ENCODE measurements around the gene A1BG. TPM values are rescaled to one million over a fixed set of nuclear protein-coding genes. Genes with fewer than 3 reads are reported as not detected.

The A1BG gene
- total RNA-seq, 1 experiment from 2014 or later: 1.2 TPM

DNA sequence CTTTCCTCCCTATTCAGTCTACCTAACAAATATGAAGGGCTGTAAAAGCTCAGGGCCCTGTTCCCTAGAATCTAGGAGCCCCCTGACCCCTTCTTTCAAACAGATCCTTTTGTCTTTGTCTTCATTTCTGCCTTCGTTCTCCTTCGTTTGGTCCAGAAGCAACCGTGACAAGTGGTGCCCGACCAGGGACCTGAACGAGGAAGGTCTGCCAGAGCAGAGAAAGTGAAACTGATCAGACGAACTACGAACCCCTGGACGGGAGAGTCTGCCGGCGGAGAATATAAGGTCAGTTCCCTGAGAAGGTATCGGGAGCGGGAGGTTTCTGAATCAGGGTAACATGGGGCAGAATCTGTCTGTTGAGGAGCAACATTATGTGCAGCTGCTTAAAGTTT, 47.4 kb downstream of the A1BG start:
- Histone ChIP-seq H3K27ac (ENCODE audit: low read depth, low read length) (peak overlapping the region; percentile 74), H2AFZ (ENCODE audit: low read depth, low read length, poor library complexity, severe bottlenecking) (no peak overlapping the region)
- CTCF ChIA-PET: no interaction called here

More for the DNA sequence above, 47.4 kb downstream of the A1BG start:
- intact Hi-C loops (cut with micrococcal nuclease): loop anchor here (1.0 to 5.0 kb wide), 2 partner anchors 20 to 79 kb away; partner anchors contain the start of genes ZNF544 and ZSCAN22
- Histone ChIP-seq H3K4me1 (ENCODE audit: control insufficient read depth in 1 of 2, insufficient read depth in 2 of 2, low read length in 2 of 2) (peaks cover 5 to 15% of the 10 kb centered on the region in 2 experiments; a peak in 3 of 4 replicates), H3K4me3 (replicated peaks in 1 of 2; ENCODE audit: low read depth in 1 of 2, low read length in 2 of 2) (peak overlapping the region; percentile 92 to 93), H3K27me3 (ENCODE audit: insufficient read depth, low read length) (no peaks in the 10 kb centered on the region), H3K79me2 (ENCODE audit: insufficient read depth, low read length) (peaks cover 40% of the 10 kb centered on the region), H3K36me3 (ENCODE audit: control insufficient read depth in 1 of 2, insufficient read depth in 2 of 2, low read length in 2 of 2) (peaks cover 12 to 37% of the 10 kb centered on the region in 2 experiments), H4K20me1 (ENCODE audit: insufficient read depth) (no peaks in the 10 kb centered on the region), H3K9ac (ENCODE audit: low read length) (peak overlapping the region; percentile 73), H3K4me2 (ENCODE audit: low read length) (peak overlapping the region; percentile 80), H3K9me3 (ENCODE audit: control insufficient read depth in 1 of 2, insufficient read depth in 1 of 2, low read depth in 1 of 2, low read length in 2 of 2) (no peaks in the 10 kb centered on the region; a peak in 1 of 4 replicates), H3K9me2 (ENCODE audit: insufficient read depth) (no peaks in the 10 kb centered on the region)
- DNase-seq (ENCODE audit: low read depth, low spot score) (no peak), ATAC-seq (no peak)
- BruUV-seq (replicated peaks): no TSS peak
- no peak for TF ChIP-seq SP1 (IDR thresholded peaks at IDR 0.05; ENCODE audit: low read depth)
- TF ChIP-seq SRF (IDR thresholded peaks at IDR 0.05; ENCODE audit: low read depth): no peak
- TF ChIP-seq ZFX (IDR thresholded peaks at IDR 0.05): no peak
- no peak for TF ChIP-seq EZH2 (IDR thresholded peaks at IDR 0.05)
- no peak for TF ChIP-seq EZH2phosphoT487 (IDR thresholded peaks at IDR 0.05; ENCODE audit: borderline replicate concordance)
- TF ChIP-seq CEBPB (IDR thresholded peaks at IDR 0.05; ENCODE audit: low read depth): no peak
- no peak for TF ChIP-seq FOSL1 (IDR thresholded peaks at IDR 0.05; ENCODE audit: low read depth)
- TF ChIP-seq CTCF (IDR thresholded peaks at IDR 0.05 in 2 of 3, conservative IDR thresholded peaks at IDR 0.05 in 1 of 3; ENCODE audit: borderline replicate concordance in 1 of 3, insufficient read depth in 1 of 3, low read depth in 2 of 3, low read length in 2 of 3): no peak
- no peak for TF ChIP-seq CBX3 (IDR thresholded peaks at IDR 0.05; ENCODE audit: low read depth)
- no peak for TF ChIP-seq SIN3A (IDR thresholded peaks at IDR 0.05; ENCODE audit: low read depth)
- TF ChIP-seq RAD21 (IDR thresholded peaks at IDR 0.05; ENCODE audit: low read depth): no peak
- POLR2A ChIA-PET: interaction anchor here (1.3 kb wide), 2 partner anchors 21 to 57 kb away, joined by 3 read pairs; partner anchors contain the start of genes ZNF497 and ZSCAN22
- RAD21 ChIA-PET (ENCODE audit: low non-redundant PET in 1 of 2, low total read pairs in 2 of 2, uncharacterized antibody in 2 of 2, unreplicated experiment in 2 of 2): no interaction called here
